PC-9 (cell line): ENCODE data around the gene ZNF148. TPM values are rescaled to one million over a fixed set of nuclear protein-coding genes. Genes with fewer than 3 reads are reported as not detected.

ENCODE experiments used
- BruUV-seq: library from RNA; stranded (reverse); fragments of 400-500 nt; replicated peaks from 2 replicates; lab custom pipeline; 2021; lab: Mats Ljungman, UMichigan
- CTCF ChIA-PET: fragments of 300-600 bp; sonication (Branson Sonifier 250); formaldehyde crosslinking; loops from one replicate; lab custom pipeline; 2022; ENCODE audit warnings: antibody characterized with exemption; lab: Charles Lee
- POLR2A ChIA-PET: fragments of 300-600 bp; sonication (Branson Sonifier 250); formaldehyde crosslinking; loops from one replicate; lab custom pipeline; 2022; ENCODE audit warnings: antibody characterized with exemption; ENCODE audit not compliant: unreplicated experiment; lab: Charles Lee
- DNase-seq, 2 experiments: peaks; one replicate each; pipeline versions ENCODE4 v3.0.0 to v3.0.0-alpha.2; 2015 to 2022; ENCODE audit warnings: mixed read lengths in 1 of 2
- H2AFZ ChIP-seq: fragments of 200-600 bp; sonication (generic); 2 replicates; pipeline ENCODE4 v1.8.1; 2017; ENCODE audit warnings: antibody characterized with exemption
- H3F3A ChIP-seq: fragments of 200-600 bp; sonication (generic); 2 replicates; pipeline ENCODE4 v1.8.1; 2017; ENCODE audit warnings: antibody characterized with exemption, mild to moderate bottlenecking, low read depth; ENCODE audit not compliant: insufficient read depth
- H3K27ac ChIP-seq: fragments of 200-600 bp; sonication (generic); 2 replicates; pipeline ENCODE4 v1.6.1; 2016; ENCODE audit warnings: mixed run types
- H3K27me3 ChIP-seq: fragments of 200-600 bp; sonication (generic); 2 replicates; pipeline ENCODE4 v1.6.1; 2016; ENCODE audit warnings: low read depth, mixed run types; ENCODE audit not compliant: insufficient read depth
- H3K36me3 ChIP-seq: fragments of 200-600 bp; sonication (generic); 2 replicates; pipeline ENCODE4 v1.6.1; 2016; ENCODE audit warnings: low read depth, mixed run types
- H3K4me1 ChIP-seq: fragments of 200-600 bp; sonication (generic); replicated peaks from 2 replicates; pipeline ENCODE4 v1.6.1; 2016; ENCODE audit warnings: mixed run types; ENCODE audit not compliant: insufficient read depth
- H3K4me2 ChIP-seq: fragments of 200-600 bp; sonication (generic); 2 replicates; pipeline ENCODE4 v1.6.1; 2017; ENCODE audit warnings: mixed run types
- H3K4me3 ChIP-seq: fragments of 200-600 bp; sonication (generic); 2 replicates; pipeline ENCODE4 v1.6.1; 2016; ENCODE audit warnings: mixed run types
- H3K79me2 ChIP-seq: fragments of 200-600 bp; sonication (generic); 2 replicates; pipeline ENCODE4 v1.6.1; 2017; ENCODE audit warnings: low read depth, mixed run types
- H3K9me2 ChIP-seq: fragments of 200-600 bp; sonication (generic); 2 replicates; pipeline ENCODE4 v1.8.1; 2017; ENCODE audit warnings: mild to moderate bottlenecking; ENCODE audit not compliant: insufficient read depth
- H3K9me3 ChIP-seq: fragments of 200-600 bp; sonication (generic); 2 replicates; pipeline ENCODE4 v1.8.1; 2016; ENCODE audit warnings: low read depth; ENCODE audit not compliant: insufficient read depth
- H4K20me1 ChIP-seq: fragments of 200-600 bp; sonication (generic); 2 replicates; pipeline ENCODE4 v1.8.1; 2017; ENCODE audit not compliant: insufficient read depth
- EZH2 ChIP-seq: fragments of 200-600 bp; sonication (generic); IDR thresholded peaks from 2 replicates; pipeline ENCODE4 v1.8.0; 2017; ENCODE audit warnings: antibody characterized with exemption, low read depth
- intact Hi-C: fragments of 100-400 bp; cut with micrococcal nuclease; formaldehyde crosslinking; loops from one replicate; pipeline ENCODE4 v1.10.0; 2022; ENCODE audit not compliant: unreplicated experiment
- total RNA-seq: library from RNA; stranded (reverse); gene quantifications from 2 replicates; pipeline ENCODE4 v1.2.3, GENCODE V29; 2021
- TF ChIP-seq, protein P1 (sequence below): fragments of 200-600 bp; sonication (generic); conservative IDR thresholded peaks from 2 replicates; pipeline ENCODE4 v1.6.1; 2017; ENCODE audit warnings: mixed run types, antibody characterized with exemption, mild to moderate bottlenecking, moderate library complexity

Gene ZNF148
- total RNA-seq, 1 experiment from 2014 or later = 62.6 TPM

- no TSS peak for BruUV-seq
- no peaks in the 10 kb centered on the region for H3K27me3 ChIP-seq
- peaks cover 26% of the 10 kb centered on the region for H3K36me3 ChIP-seq
- peaks cover 21% of the 10 kb centered on the region for H3K4me1 ChIP-seq
- H4K20me1 ChIP-seq = no peaks in the 10 kb centered on the region
- POLR2A ChIA-PET = no interaction called here
- CTCF ChIA-PET = interaction anchor here (0.6 kb wide), 1 partner anchor 69 kb away, joined by 8 read pairs; no protein-coding TSS in a partner anchor
- no peak for DNase-seq
- H2AFZ ChIP-seq = no peak overlapping the region
- H3K9me2 ChIP-seq = no peaks in the 10 kb centered on the region
- H3F3A ChIP-seq = peaks cover 25% of the 10 kb centered on the region
- no peak overlapping the region for H3K27ac ChIP-seq
- no peaks in the 10 kb centered on the region for H3K9me3 ChIP-seq
- H3K4me3 ChIP-seq = no peak overlapping the region
- H3K4me2 ChIP-seq = no peak overlapping the region
- H3K79me2 ChIP-seq = 0 out of 2 replicates have a peak, but pooled peaks cover 7% of the 10 kb centered on the region
- TF ChIP-seq EZH2 = no peak
- TF ChIP-seq, protein P1, sequence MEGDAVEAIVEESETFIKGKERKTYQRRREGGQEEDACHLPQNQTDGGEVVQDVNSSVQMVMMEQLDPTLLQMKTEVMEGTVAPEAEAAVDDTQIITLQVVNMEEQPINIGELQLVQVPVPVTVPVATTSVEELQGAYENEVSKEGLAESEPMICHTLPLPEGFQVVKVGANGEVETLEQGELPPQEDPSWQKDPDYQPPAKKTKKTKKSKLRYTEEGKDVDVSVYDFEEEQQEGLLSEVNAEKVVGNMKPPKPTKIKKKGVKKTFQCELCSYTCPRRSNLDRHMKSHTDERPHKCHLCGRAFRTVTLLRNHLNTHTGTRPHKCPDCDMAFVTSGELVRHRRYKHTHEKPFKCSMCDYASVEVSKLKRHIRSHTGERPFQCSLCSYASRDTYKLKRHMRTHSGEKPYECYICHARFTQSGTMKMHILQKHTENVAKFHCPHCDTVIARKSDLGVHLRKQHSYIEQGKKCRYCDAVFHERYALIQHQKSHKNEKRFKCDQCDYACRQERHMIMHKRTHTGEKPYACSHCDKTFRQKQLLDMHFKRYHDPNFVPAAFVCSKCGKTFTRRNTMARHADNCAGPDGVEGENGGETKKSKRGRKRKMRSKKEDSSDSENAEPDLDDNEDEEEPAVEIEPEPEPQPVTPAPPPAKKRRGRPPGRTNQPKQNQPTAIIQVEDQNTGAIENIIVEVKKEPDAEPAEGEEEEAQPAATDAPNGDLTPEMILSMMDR = no peak
- intact Hi-C loops = loop anchor here (5.0 kb wide), 1 partner anchor 167 kb away; no protein-coding TSS in a partner anchor
These were observed 145.4 kb downstream of the ZNF148 start for GRCh38 chr3:125229707-125230106.

GRCh38 chr3:125229168-125229567, 146.0 kb downstream of the ZNF148 start:
- H3K9me3 ChIP-seq = no peaks in the 10 kb centered on the region
- H3K27me3 ChIP-seq = no peaks in the 10 kb centered on the region
- no peak overlapping the region for H3K4me3 ChIP-seq
- ChIA-PET POLR2A (no interaction called here), CTCF (interaction anchor here (0.6 kb wide), 1 partner anchor 69 kb away, joined by 8 read pairs; no protein-coding TSS in a partner anchor)
- H3K4me2 ChIP-seq = no peak overlapping the region
- H3K79me2 ChIP-seq = 0 out of 2 replicates have a peak, but pooled peaks cover 7% of the 10 kb centered on the region
- no peak for TF ChIP-seq EZH2
- TF ChIP-seq, protein P1 = no peak
- peaks cover 25% of the 10 kb centered on the region for H3F3A ChIP-seq
- no peak overlapping the region for H2AFZ ChIP-seq
- H4K20me1 ChIP-seq = no peaks in the 10 kb centered on the region
- no peak for DNase-seq
- peaks cover 21% of the 10 kb centered on the region for H3K36me3 ChIP-seq
- H3K9me2 ChIP-seq = no peaks in the 10 kb centered on the region
- H3K27ac ChIP-seq = no peak overlapping the region
- intact Hi-C loops = no loop called here
- H3K4me1 ChIP-seq = peaks cover 21% of the 10 kb centered on the region
- no TSS peak for BruUV-seq

DNA sequence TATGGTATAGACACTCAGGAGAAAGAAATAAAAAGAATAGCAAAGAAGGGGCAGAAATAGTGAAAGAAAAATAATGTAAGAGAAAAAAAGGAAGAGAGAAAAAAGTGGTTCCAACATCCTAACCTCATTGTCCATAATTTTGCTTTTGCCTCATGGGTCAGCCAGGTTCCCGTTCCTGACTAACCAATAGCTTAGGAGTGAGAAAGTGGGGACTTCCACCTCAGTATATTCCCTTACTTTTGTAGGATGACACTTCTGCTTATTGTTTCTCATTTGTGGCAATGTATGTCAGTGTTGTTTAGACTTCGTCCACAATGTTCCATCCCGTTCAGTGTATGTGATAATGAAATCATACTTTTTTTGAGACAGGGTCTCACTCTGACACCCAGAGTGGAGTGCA, 153.3 kb downstream of the ZNF148 start:
- no peak overlapping the region for H3K4me3 ChIP-seq
- CTCF ChIA-PET = no interaction called here
- H3K27ac ChIP-seq = no peak overlapping the region
- TF ChIP-seq, protein P1 = no peak
- no peak for TF ChIP-seq EZH2
- intact Hi-C loops = no loop called here
- POLR2A ChIA-PET = no interaction called here
- DNase-seq = no peak
- BruUV-seq = no TSS peak
- H3K9me2 ChIP-seq = no peaks in the 10 kb centered on the region
- no peak overlapping the region for H2AFZ ChIP-seq
- no peak overlapping the region for H3K4me2 ChIP-seq
- no peaks in the 10 kb centered on the region for H3K4me1 ChIP-seq
- no peaks in the 10 kb centered on the region for H3K36me3 ChIP-seq
- H4K20me1 ChIP-seq = no peaks in the 10 kb centered on the region
- H3K79me2 ChIP-seq = no peaks in the 10 kb centered on the region
- no peaks in the 10 kb centered on the region for H3F3A ChIP-seq
- no peaks in the 10 kb centered on the region for H3K9me3 ChIP-seq
- no peaks in the 10 kb centered on the region for H3K27me3 ChIP-seq
